Neural progenitor cell (in vitro differentiated cells): Measurements from ENCODE around the gene PRSS21. TPM values are rescaled to one million over a fixed set of nuclear protein-coding genes. Genes with fewer than 3 reads are reported as not detected.

Source experiments
- DNase-seq: peaks from one replicate; pipeline ENCODE4 v3.0.0-alpha.2; 2016; ENCODE audit warnings: low spot score
- H2AFZ ChIP-seq: fragments of 200-600 bp; sonication (generic); replicated peaks from 2 replicates; pipeline ENCODE4 v1.6.1; 2016; ENCODE audit warnings: antibody characterized with exemption
- H3F3A ChIP-seq: fragments of 200-600 bp; sonication (generic); 2 replicates; pipeline ENCODE4 v1.6.1; 2016; ENCODE audit warnings: antibody characterized with exemption, low read depth
- H3K27ac ChIP-seq: fragments of 200-600 bp; sonication (generic); 2 replicates; pipeline ENCODE4 v1.5.1; 2016; ENCODE audit warnings: mild to moderate bottlenecking
- H3K27me3 ChIP-seq: fragments of 200-600 bp; sonication (generic); 2 replicates; pipeline ENCODE4 v1.6.1; 2016; ENCODE audit warnings: mild to moderate bottlenecking, moderate library complexity
- H3K36me3 ChIP-seq: fragments of 200-600 bp; sonication (generic); 2 replicates; pipeline ENCODE4 v1.5.1; 2016
- H3K4me1 ChIP-seq: fragments of 200-600 bp; sonication (generic); 2 replicates; pipeline ENCODE4 v1.6.1; 2016; ENCODE audit warnings: mixed run types
- H3K4me2 ChIP-seq: fragments of 200-600 bp; sonication (generic); 2 replicates; pipeline ENCODE4 v1.6.1; 2016
- H3K4me3 ChIP-seq: fragments of 200-600 bp; sonication (generic); 2 replicates; pipeline ENCODE4 v1.5.1; 2016
- H3K79me2 ChIP-seq: fragments of 200-600 bp; sonication (generic); 2 replicates; pipeline ENCODE4 v1.6.1; 2016; ENCODE audit warnings: low read depth
- H3K9ac ChIP-seq: fragments of 200-600 bp; sonication (generic); 2 replicates; pipeline ENCODE4 v1.6.1; 2016
- H3K9me3 ChIP-seq: fragments of 200-600 bp; sonication (generic); 2 replicates; pipeline ENCODE4 v1.5.1; 2016; ENCODE audit warnings: low read depth
- H4K20me1 ChIP-seq: fragments of 200-600 bp; sonication (generic); 2 replicates; pipeline ENCODE4 v1.6.1; 2016; ENCODE audit warnings: low read depth
- H3K27ac Mint-ChIP-seq: 3 replicates; pipeline ENCODE4 v1.8.0; 2021; ENCODE audit warnings: mixed read lengths
- H3K27me3 Mint-ChIP-seq: 2 replicates; pipeline ENCODE4 v1.8.0; 2022; ENCODE audit warnings: low read depth, mild to moderate bottlenecking, inconsistent platforms, moderate library complexity, mixed read lengths; ENCODE audit not compliant: insufficient read depth
- H3K36me3 Mint-ChIP-seq: 3 replicates; pipeline ENCODE4 v1.8.0; 2021; ENCODE audit warnings: mixed read lengths
- H3K4me1 Mint-ChIP-seq: 3 replicates; pipeline ENCODE4 v1.8.0; 2021; ENCODE audit warnings: mixed read lengths
- H3K4me3 Mint-ChIP-seq: 3 replicates; pipeline ENCODE4 v1.8.0; 2021; ENCODE audit warnings: mild to moderate bottlenecking, moderate library complexity, mixed read lengths
- H3K9me3 Mint-ChIP-seq: 3 replicates; pipeline ENCODE4 v1.8.0; 2020; ENCODE audit warnings: mixed read lengths
- CTCF ChIP-seq: fragments of 200-600 bp; sonication (generic); IDR thresholded peaks from 2 replicates; pipeline ENCODE4 v1.5.1; 2017; ENCODE audit warnings: antibody characterized with exemption, mild to moderate bottlenecking
- EZH2 ChIP-seq: fragments of 200-600 bp; sonication (generic); IDR thresholded peaks from 2 replicates; pipeline ENCODE4 v1.6.1; 2017; ENCODE audit warnings: antibody characterized with exemption, mild to moderate bottlenecking, moderate library complexity
- EZH2phosphoT487 ChIP-seq: fragments of 200-600 bp; sonication (generic); IDR thresholded peaks from 2 replicates; pipeline ENCODE4 v1.6.1; 2017; ENCODE audit warnings: antibody characterized with exemption
- total RNA-seq: library from RNA; depleted of rRNA; stranded (reverse); fragments of >200 nt; gene quantifications from 2 replicates; pipeline ENCODE4 v1.2.3, GENCODE V29; 2015; ENCODE audit warnings: low replicate concordance

PRSS21 gene
- total RNA-seq, 1 donor from 2014 or later = not detected

DNA sequence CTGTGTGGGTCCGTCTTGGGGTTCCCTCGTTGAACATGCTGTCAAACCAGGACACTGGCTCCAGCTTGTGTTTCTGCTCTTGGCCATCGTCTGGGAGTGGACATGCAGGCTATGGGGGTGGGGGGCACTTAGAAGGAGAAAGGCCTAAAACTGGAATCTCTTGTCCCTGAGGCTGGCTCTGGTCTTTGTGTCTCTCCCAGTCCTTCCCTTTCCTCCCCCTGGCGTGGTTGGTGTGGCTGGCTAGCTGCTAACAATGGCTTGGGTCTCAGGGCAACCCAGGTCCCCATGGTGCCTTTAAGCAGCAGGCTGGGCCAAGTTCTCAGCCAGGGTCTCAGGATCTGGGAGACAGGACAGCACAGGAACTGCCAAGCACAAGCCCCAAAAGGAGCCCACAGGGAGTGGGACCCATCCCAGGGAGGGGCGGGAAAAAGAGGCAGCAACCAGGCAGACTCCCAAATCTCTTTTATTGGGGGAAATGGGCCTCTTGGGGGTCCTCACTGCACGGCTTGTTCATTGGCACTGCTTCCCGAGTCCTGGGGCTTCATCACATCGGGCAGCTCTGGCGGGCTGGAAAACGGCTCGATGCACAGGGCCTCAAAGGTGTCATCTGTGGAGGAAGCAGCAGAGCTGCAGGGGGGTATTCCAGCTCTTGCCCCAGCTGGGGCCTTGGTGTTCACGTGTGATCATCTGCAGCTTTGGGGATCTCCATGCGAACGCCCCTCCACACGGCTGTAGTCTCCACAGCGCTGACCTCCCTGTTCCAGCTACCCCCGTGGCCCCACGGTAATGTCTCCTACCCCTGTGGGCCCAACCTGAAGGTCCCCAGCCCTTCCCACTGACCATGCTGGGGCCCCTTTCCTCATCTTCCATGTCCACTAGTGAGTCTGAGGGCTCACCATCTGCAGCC, 45.3 kb upstream of the PRSS21 start:
- Histone ChIP-seq H3K9ac (no peak overlapping the region), H3K27ac (peak overlapping the region; percentile 67), H3K27me3 (no peaks in the 10 kb centered on the region), H3K4me1 (peaks cover 9% of the 10 kb centered on the region), H3K79me2 (peaks cover 61% of the 10 kb centered on the region), H2AFZ (no peak overlapping the region), H3K4me2 (no peak overlapping the region), H3K36me3 (no peaks in the 10 kb centered on the region), H3K9me3 (no peaks in the 10 kb centered on the region), H4K20me1 (peaks cover 82% of the 10 kb centered on the region), H3F3A (peaks cover 62% of the 10 kb centered on the region), H3K4me3 (no peak overlapping the region)
- Mint-ChIP-seq H3K27me3 (peaks cover 5% of the 10 kb centered on the region), H3K36me3 (peaks cover 29% of the 10 kb centered on the region), H3K9me3 (no peaks in the 10 kb centered on the region), H3K4me3 (peak overlapping the region; percentile 19), H3K27ac (no peak overlapping the region), H3K4me1 (peaks cover 14% of the 10 kb centered on the region)
- TF ChIP-seq CTCF (no peak), EZH2 (no peak), EZH2phosphoT487 (no peak)
- no peak for DNase-seq

DNA sequence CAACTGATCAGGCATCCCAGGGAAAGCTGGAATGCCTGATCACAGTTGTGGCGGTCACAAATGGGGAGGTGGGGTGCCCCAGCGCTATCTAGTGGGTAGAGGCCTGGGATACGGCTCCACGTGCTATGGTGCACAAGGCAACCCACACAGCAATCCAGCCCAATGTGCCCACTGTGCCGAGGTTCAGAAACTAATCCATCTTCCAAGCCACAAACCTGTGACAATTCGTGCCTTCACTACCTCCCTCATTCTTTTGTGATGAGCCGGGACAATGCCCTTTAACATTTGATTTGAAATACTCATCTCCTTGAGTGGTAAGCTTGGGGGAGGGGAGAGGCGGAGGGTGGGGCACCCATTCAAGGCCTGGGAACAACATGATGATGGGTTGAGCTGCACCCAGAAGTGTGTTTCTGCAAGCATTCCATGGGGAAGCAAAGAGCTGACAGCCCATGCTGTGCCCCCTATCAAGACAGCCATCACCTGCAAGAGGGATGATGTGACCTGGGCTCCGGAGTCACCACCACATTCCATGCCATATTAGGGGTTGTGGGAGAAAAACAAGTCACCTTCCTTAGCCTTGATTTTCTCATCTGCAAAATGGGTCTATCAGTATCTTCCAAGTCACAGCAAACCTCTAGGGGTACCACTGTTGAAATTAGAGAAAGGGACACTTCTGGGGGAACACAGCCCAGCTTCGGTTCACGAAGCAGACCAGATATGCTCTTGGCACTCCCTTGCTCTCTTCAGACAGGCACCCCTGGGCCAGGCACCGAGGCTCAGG, 43.7 kb upstream of the PRSS21 start:
- Histone ChIP-seq H3K4me2 (no peak overlapping the region), H3K4me1 (peaks cover 12% of the 10 kb centered on the region), H2AFZ (no peak overlapping the region), H3K27me3 (no peaks in the 10 kb centered on the region), H3K36me3 (no peaks in the 10 kb centered on the region), H3K4me3 (no peak overlapping the region), H3K9ac (no peak overlapping the region), H4K20me1 (peaks cover 66% of the 10 kb centered on the region), H3K79me2 (peaks cover 58% of the 10 kb centered on the region), H3F3A (peaks cover 52% of the 10 kb centered on the region), H3K27ac (peak overlapping the region; percentile 70), H3K9me3 (no peaks in the 10 kb centered on the region)
- no peaks in the 10 kb centered on the region for H3K9me3 Mint-ChIP-seq
- peaks cover 21% of the 10 kb centered on the region for H3K4me1 Mint-ChIP-seq
- DNase-seq = no peak
- peak overlapping the region; percentile 24 for H3K4me3 Mint-ChIP-seq
- no peak for TF ChIP-seq CTCF
- TF ChIP-seq EZH2phosphoT487 = no peak
- TF ChIP-seq EZH2 = no peak
- H3K27ac Mint-ChIP-seq = no peak overlapping the region
- H3K36me3 Mint-ChIP-seq = peaks cover 22% of the 10 kb centered on the region
- peaks cover 7% of the 10 kb centered on the region for H3K27me3 Mint-ChIP-seq

DNA sequence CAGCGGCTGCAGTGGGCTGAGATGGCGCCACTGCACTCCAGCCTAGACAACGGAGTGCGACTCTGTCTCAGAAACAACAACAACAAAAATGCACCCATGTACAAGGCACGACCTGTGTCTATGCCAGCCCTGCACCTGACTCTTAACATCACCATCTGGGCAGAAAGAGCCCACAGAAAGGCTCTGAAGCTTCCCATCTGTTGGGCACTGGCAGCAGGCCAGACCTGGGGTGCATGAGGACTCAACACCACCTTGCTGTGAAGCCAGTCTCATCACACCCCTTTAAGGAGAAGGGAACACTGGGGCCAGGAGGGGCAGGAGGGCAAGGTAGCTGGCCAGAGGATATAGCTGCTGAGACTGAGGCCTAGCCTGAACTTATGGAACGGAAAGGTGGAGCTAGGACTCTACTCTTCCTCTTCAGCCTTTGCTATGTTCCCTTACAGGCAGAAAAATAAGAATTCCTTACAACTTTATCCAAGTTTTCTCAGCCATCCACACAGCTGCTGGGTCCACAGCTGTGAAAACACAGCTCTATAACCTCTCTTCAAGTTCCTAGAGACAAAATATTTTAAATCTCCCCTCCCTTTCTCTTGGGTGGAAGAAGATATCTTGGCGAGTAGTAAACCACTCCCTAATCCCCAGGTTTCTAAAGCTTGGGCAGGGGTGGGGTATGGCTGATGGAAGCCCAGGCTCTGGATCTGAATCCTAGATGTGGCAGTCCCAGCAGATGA, 42.7 kb upstream of the PRSS21 start:
- no peak overlapping the region for H3K27ac Mint-ChIP-seq
- H3F3A ChIP-seq = peaks cover 54% of the 10 kb centered on the region
- no peaks in the 10 kb centered on the region for H3K9me3 ChIP-seq
- no peaks in the 10 kb centered on the region for H3K27me3 ChIP-seq
- no peak for DNase-seq
- peaks cover 13% of the 10 kb centered on the region for H3K4me1 ChIP-seq
- peaks cover 56% of the 10 kb centered on the region for H3K79me2 ChIP-seq
- peak overlapping the region; percentile 10 for H3K4me3 Mint-ChIP-seq
- no peak overlapping the region for H2AFZ ChIP-seq
- H3K4me1 Mint-ChIP-seq = peaks cover 26% of the 10 kb centered on the region
- no peak overlapping the region for H3K4me3 ChIP-seq
- H3K27me3 Mint-ChIP-seq = peaks cover 7% of the 10 kb centered on the region
- H3K9ac ChIP-seq = peak overlapping the region; percentile 35
- H3K9me3 Mint-ChIP-seq = no peaks in the 10 kb centered on the region
- no peak overlapping the region for H3K27ac ChIP-seq
- no peaks in the 10 kb centered on the region for H3K36me3 ChIP-seq
- TF ChIP-seq EZH2phosphoT487 (no peak), CTCF (no peak), EZH2 (no peak)
- H4K20me1 ChIP-seq = peaks cover 57% of the 10 kb centered on the region
- H3K36me3 Mint-ChIP-seq = peaks cover 22% of the 10 kb centered on the region
- H3K4me2 ChIP-seq = no peak overlapping the region
